ENCODE results near the gene CORO6. TPM values are rescaled to one million over a fixed set of nuclear protein-coding genes. Genes with fewer than 3 reads are reported as not detected.

The CORO6 gene
- total and polyA plus RNA-seq, 2 of the 13 experiments (the other 11 are each of a cell fraction or from before 2014, with no cell fraction given) = 0.42 to 0.82 TPM

DNA sequence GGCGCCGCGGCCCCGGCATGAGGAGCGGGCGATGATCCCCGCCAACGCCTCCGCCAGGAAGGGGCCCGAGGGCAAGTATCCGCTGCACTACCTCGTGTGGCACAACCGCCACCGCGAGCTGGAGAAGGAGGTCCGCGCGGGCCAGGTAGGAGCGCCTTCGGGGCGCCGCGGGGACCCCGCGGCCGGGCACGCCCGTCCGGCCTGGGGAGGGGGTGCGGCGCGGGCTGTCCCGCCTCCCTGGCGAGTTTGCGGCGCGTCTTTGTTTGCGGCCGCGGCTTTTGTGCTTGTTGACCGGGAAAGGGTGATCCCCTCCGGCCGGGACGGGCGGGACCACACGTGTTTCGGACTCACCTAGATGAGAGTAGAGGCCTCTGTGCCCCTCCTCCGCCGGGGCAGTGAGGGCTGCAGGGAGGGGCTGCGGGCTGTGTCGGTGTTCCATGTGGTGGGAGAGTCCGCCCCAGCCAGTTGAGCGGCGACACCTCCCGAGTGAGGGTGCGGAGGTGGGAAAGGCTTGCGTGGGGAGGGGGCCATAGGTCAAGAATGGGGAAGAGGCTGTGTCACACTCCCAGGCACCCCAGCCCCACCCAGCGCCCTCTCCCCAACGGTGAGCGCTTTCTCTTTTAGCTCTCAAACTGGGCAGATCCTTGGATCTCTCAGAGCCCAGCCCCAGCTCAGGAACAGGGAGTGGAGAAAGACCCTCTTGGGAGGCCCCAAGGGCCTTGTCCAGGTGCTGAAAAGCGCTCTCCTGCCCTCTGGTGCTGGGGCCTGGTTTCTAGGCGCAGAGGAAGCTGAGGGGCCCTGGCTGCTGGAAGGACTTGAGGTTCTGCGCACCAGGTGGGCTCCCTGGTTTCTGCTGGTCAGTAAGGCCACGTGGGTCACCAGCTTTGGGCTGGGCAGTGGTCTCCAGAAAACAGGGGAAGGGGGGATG, 28.9 kb downstream of the CORO6 start (continued):
- no peak; the same call in 1 of the 2 replicates for TF ChIP-seq THAP7 (CRISPR knock-in tag; IDR thresholded peaks at IDR 0.05)
- 0 out of 2 replicates have a peak, but pooled peaks have one; percentile 38 for TF ChIP-seq ZNF441 (CRISPR knock-in tag; IDR thresholded peaks at IDR 0.05; ENCODE audit: borderline replicate concordance)

- ATAC-seq (no peak), FAIRE-seq (no peak), DNase-seq (ENCODE audit: low spot score) (no peak)
- Histone ChIP-seq H3K4me2 (ENCODE audit: low read depth, low read length) (peak within 1 kb of the TSS; percentile 89), H2AFZ (ENCODE audit: low read length) (peak within 1 kb of the TSS; percentile 8), H4K20me1 (ENCODE audit: insufficient read depth, low read length) (peaks cover 6% of the 10 kb centered on the region; the same call in 1 of the 2 replicates), H3K27ac (ENCODE audit: extremely low read length, insufficient read depth, low read length) (no peak within 1 kb of the TSS), H3K27me3 (ENCODE audit: control insufficient read depth in 1 of 2, insufficient read depth in 2 of 2, low read length in 2 of 2) (peaks cover 3 to 30% of the 10 kb centered on the region in 2 experiments; a peak in 3 of 5 replicates), H3K36me3 (replicated peaks in 1 of 2; ENCODE audit: control insufficient read depth in 1 of 2, insufficient read depth in 2 of 2, low read length in 2 of 2) (no peaks in the 10 kb centered on the region), H3K9ac (ENCODE audit: insufficient read depth, low read depth, low read length) (no peak within 1 kb of the TSS; the same call in 1 of the 2 replicates), H3K4me1 (ENCODE audit: insufficient read depth, low read length) (peaks cover 60% of the 10 kb centered on the region), H3K4me3 (replicated peaks in 1 of 3; ENCODE audit: insufficient read depth in 1 of 3, low read depth in 2 of 3, low read length in 3 of 3) (peak within 1 kb of the TSS; percentile 59 to 89 (median 59)), H3K79me2 (ENCODE audit: insufficient read depth, low read length) (peaks cover 9% of the 10 kb centered on the region), H3K9me3 (ENCODE audit: low read length) (no peaks in the 10 kb centered on the region)
- in situ Hi-C loops (cut with HindIII; ENCODE audit: extremely low pct_ligation_motif_present, low pct_unique_long_range_greater_than_20kb) (no loop called here), intact Hi-C loops (cut with micrococcal nuclease; ENCODE audit: unreplicated experiment) (loop anchor here (10.0 kb wide), 1 partner anchor 218 kb away; no protein-coding TSS in a partner anchor)
- WGBS (ENCODE audit: low lambda C conversion rate) = 0% methylated on average over 16 of the region's 96 CpGs
- CTCF ChIA-PET (ENCODE audit: low intra/inter-chr PET ratio, low total read pairs) = interaction anchor here (1.5 to 3.1 kb wide), 2 partner anchors 13 to 223 kb away, joined by 5 to 39 read pairs; no protein-coding TSS in a partner anchor
- POLR2A ChIA-PET = interaction anchor here (1.5 to 3.0 kb wide), 4 partner anchors 18 to 299 kb away, joined by 7 to 23 read pairs (median 12); partner anchors contain the start of genes NUFIP2 and TAOK1
- no TSS peak for BruUV-seq (replicated peaks)
- TF ChIP-seq TBX2 (CRISPR knock-in tag; IDR thresholded peaks at IDR 0.05; ENCODE audit: borderline replicate concordance) = 0 out of 2 replicates have a peak, but pooled peaks have one; percentile 6
- peak; percentile 2; the same call in 1 of the 2 replicates for TF ChIP-seq SAP130 (CRISPR knock-in tag; IDR thresholded peaks at IDR 0.05; ENCODE audit: low read depth)
- 0 out of 2 replicates have a peak, but pooled peaks have one; percentile 23 for TF ChIP-seq PCBP1 (IDR thresholded peaks at IDR 0.05; ENCODE audit: borderline replicate concordance, low read depth, low read length)
- peak; percentile 54 for TF ChIP-seq HCFC1 (IDR thresholded peaks at IDR 0.05; ENCODE audit: low read depth, low read length)
- TF ChIP-seq PRDM15 (CRISPR knock-in tag; IDR thresholded peaks at IDR 0.05) = 0 out of 2 replicates have a peak, but pooled peaks have one; percentile 15
- peak; percentile 48 for TF ChIP-seq PATZ1 (CRISPR knock-in tag; IDR thresholded peaks at IDR 0.05)
- TF ChIP-seq ZNF850 (CRISPR knock-in tag; conservative IDR thresholded peaks at IDR 0.05) = no peak
- TF ChIP-seq ZBTB7A (CRISPR knock-in tag; IDR thresholded peaks at IDR 0.05) = 0 out of 2 replicates have a peak, but pooled peaks have one; percentile 28
- no peak for TF ChIP-seq HNRNPUL1 (IDR thresholded peaks at IDR 0.05; ENCODE audit: low read depth, low read length)
- TF ChIP-seq HNRNPK (IDR thresholded peaks at IDR 0.05; ENCODE audit: low read depth, low read length, poor library complexity, severe bottlenecking) = peak; percentile 72
Measured at GRCh38 chr17:29592850-29593551, 29.7 kb downstream of the CORO6 start, which contains the start of gene ANKRD13B. Gene ANKRD13B (plus strand): TSS chr17:29593132. CDS start chr17:29593622, 490 bp downstream.
